ENCODE results near the gene AIF1L.

AIF1L gene

GRCh38 chr9:131100445-131100844 is 4.1 kb downstream of the AIF1L start:
- Histone ChIP-seq H3K4me3 (peak overlapping the region; percentile 47), H3K27ac (peak overlapping the region; percentile 22 to 82)
- DNase-seq (ENCODE audit: low spot score) = no peak
- no peak for TF ChIP-seq CTCF (IDR thresholded peaks at IDR 0.05)

- no peak for DNase-seq (ENCODE audit: low spot score)
- no peak for TF ChIP-seq CTCF (IDR thresholded peaks at IDR 0.05)
- no peak overlapping the region for H3K4me3 ChIP-seq
- peak overlapping the region in 1 of 2 donors; percentile 82 for H3K27ac ChIP-seq
These were observed 5.1 kb downstream of the AIF1L start for GRCh38 chr9:131101207-131101964.

DNA sequence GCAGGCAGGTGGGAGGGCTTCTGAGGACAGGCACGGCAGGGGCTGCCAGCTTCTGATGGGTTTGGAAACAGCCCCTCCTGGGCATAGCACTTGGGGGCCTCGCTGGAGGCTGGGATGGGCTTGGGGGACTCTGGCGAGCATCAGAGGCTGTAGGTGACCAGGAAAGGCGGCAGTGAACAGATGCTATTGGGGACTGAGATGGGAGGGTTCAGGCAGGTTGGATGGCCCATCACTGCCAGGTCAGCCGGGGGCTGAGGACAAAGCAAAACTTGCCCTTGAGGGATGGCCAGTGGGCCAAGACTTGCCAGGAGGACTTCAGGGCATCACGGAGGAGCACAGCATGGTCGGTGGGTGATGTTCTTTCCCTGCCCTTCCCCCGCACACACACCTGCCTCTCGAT is 6.7 kb downstream of the AIF1L start:
- no peak for DNase-seq (ENCODE audit: low spot score)
- H3K4me3 ChIP-seq = peak overlapping the region; percentile 3
- no peak for TF ChIP-seq CTCF (IDR thresholded peaks at IDR 0.05)
- peak overlapping the region; percentile 37 to 82 for H3K27ac ChIP-seq

- H3K27ac ChIP-seq = peak overlapping the region in 1 of 2 donors; percentile 82
- H3K4me3 ChIP-seq = no peak overlapping the region
- no peak for TF ChIP-seq CTCF (IDR thresholded peaks at IDR 0.05)
- no peak for DNase-seq (ENCODE audit: low spot score)
These were observed 7.2 kb downstream of the AIF1L start for GRCh38 chr9:131103535-131103934.

GRCh38 chr9:131104016-131104740 is 7.8 kb downstream of the AIF1L start:
- TF ChIP-seq CTCF (IDR thresholded peaks at IDR 0.05) = no peak
- no peak for DNase-seq (ENCODE audit: low spot score)
- Histone ChIP-seq H3K4me3 (no peak overlapping the region), H3K27ac (peak overlapping the region in 1 of 2 donors; percentile 4)

DNA sequence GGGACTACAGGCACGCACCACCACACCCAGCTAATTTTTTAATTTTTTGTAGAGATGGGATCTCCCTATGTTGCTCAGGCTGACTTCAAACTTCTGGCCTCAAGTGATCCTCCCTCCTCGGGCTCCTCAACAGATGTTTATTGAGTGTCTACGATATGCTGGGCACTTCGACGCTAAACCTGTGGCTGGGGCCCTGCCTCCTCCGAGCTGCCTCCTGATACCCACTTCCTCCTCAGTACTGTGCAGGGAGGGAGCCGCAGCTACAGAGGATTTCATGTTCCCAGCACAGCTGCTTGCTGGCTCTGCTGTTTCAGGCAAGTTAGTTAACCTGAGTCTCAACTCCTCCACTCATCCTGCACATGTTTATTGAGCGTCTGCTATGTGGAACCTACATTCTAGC is 9.6 kb downstream of the AIF1L start:
- H3K4me3 ChIP-seq = no peak overlapping the region
- H3K27ac ChIP-seq = no peak overlapping the region
- no peak for DNase-seq (ENCODE audit: low spot score)
- no peak for TF ChIP-seq CTCF (IDR thresholded peaks at IDR 0.05)

GRCh38 chr9:131107760-131108159 is 11.4 kb downstream of the AIF1L start:
- no peak for TF ChIP-seq CTCF (IDR thresholded peaks at IDR 0.05)
- no peak overlapping the region for H3K4me3 ChIP-seq
- no peak for DNase-seq (ENCODE audit: low spot score)
- H3K27ac ChIP-seq = peak overlapping the region in 1 of 2 donors; percentile 56

Measured in coronary artery (tissue), 2 donors.